ENCODE data around the gene SORCS2. TPM values are rescaled to one million over a fixed set of nuclear protein-coding genes. Genes with fewer than 3 reads are reported as not detected.

SORCS2 gene
- total and polyA plus RNA-seq, 2 of the 8 experiments (the other 6 are each of a cell fraction or from before 2014, with no cell fraction given), result 0.36 to 1.8 TPM

DNA sequence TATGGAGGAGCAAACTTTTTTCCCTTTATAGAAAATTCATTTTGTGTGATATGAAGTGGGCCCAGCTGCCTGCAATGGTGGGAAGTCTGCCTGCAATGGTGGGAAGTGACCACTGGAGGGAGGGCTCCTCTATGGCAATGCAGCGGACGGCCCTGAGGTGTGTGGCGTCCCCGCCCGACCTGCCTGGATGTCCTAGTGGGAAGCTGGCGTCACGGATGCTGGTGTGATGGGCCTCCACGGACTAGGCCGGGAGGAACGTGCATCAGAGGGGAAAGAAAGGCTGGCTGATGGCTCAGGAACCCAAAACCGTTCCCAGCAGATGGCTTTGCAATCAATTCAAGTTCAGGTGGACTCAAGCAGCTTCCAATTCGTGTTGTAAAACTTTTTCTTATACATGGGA, 569.4 kb downstream of the SORCS2 start:
- H2AFZ ChIP-seq (ENCODE audit: low read length), result no peak overlapping the region
- H2BK20ac ChIP-seq (ENCODE audit: low read length), result no peak overlapping the region
- WGBS, 2 experiments (ENCODE audit: extremely low coverage in 1 of 2, insufficient coverage in 1 of 2, insufficient read length in 1 of 2, insufficient replicate concordance in 2 of 2, low coverage in 1 of 2, low lambda C conversion rate in 2 of 2, missing lambda C conversion rate in 1 of 2), result 44% methylated on average over 12 of the region's 12 CpGs; no CpG with 5 or more reads in 1 of the 2 experiments
- no peak overlapping the region for H3K9ac ChIP-seq (replicated peaks in 1 of 4; ENCODE audit: extremely low read depth in 1 of 4, low read depth in 3 of 4, low read length in 3 of 4)
- POLR2A ChIA-PET (ENCODE audit: partially characterized antibody), result no interaction called here
- no peak overlapping the region for H3K4me2 ChIP-seq (ENCODE audit: insufficient read depth in 1 of 2, low read depth in 2 of 2, low read length in 2 of 2)
- H3K23me2 ChIP-seq (ENCODE audit: low read depth, low read length), result no peaks in the 10 kb centered on the region
- H4K5ac ChIP-seq (ENCODE audit: insufficient read length, low read depth, low read length), result no peak overlapping the region
- H3K9me3 ChIP-seq (ENCODE audit: insufficient read depth in 2 of 2, low read depth in 1 of 2, low read length in 1 of 2), result no peaks in the 10 kb centered on the region
- no peak overlapping the region for H4K91ac ChIP-seq (replicated peaks; ENCODE audit: insufficient read length, low read length)
- H2BK5ac ChIP-seq (ENCODE audit: low read depth, low read length), result no peak overlapping the region
- no peak overlapping the region for H3K4ac ChIP-seq (replicated peaks; ENCODE audit: insufficient read length, low read depth, low read length)
- TF ChIP-seq POLR2AphosphoS5 (IDR thresholded peaks at IDR 0.05; ENCODE audit: low read depth, low read length) (no peak), BACH1 (IDR thresholded peaks at IDR 0.05; ENCODE audit: low read length) (peak; percentile 48), RAD21 (IDR thresholded peaks at IDR 0.05 in 1 of 2, conservative IDR thresholded peaks at IDR 0.05 in 1 of 2; ENCODE audit: low read depth in 2 of 2, low read length in 2 of 2) (peak; percentile 71 to 74)
- TF ChIP-seq, protein P1, sequence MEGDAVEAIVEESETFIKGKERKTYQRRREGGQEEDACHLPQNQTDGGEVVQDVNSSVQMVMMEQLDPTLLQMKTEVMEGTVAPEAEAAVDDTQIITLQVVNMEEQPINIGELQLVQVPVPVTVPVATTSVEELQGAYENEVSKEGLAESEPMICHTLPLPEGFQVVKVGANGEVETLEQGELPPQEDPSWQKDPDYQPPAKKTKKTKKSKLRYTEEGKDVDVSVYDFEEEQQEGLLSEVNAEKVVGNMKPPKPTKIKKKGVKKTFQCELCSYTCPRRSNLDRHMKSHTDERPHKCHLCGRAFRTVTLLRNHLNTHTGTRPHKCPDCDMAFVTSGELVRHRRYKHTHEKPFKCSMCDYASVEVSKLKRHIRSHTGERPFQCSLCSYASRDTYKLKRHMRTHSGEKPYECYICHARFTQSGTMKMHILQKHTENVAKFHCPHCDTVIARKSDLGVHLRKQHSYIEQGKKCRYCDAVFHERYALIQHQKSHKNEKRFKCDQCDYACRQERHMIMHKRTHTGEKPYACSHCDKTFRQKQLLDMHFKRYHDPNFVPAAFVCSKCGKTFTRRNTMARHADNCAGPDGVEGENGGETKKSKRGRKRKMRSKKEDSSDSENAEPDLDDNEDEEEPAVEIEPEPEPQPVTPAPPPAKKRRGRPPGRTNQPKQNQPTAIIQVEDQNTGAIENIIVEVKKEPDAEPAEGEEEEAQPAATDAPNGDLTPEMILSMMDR (IDR thresholded peaks at IDR 0.05; ENCODE audit: control extremely low read depth in 1 of 3, insufficient read depth in 1 of 3, low read depth in 1 of 3, low read length in 3 of 3), result peak in 2 of 3 experiments; percentile 76 to 83; a peak in 3 of 4 replicates
- H3K27ac ChIP-seq (ENCODE audit: low read depth, low read length), result no peak overlapping the region
- H3K18ac ChIP-seq (ENCODE audit: extremely low read depth, low read length), result no peak overlapping the region
- H3K4me1 ChIP-seq (replicated peaks in 1 of 4; ENCODE audit: control insufficient read depth in 3 of 4, insufficient read depth in 4 of 4, low read length in 3 of 4), result no peaks in the 10 kb centered on the region
- H3K4me3 ChIP-seq (ENCODE audit: extremely low read depth in 1 of 4, insufficient read depth in 2 of 4, low read depth in 3 of 4, low read length in 4 of 4), result no peak overlapping the region
- H3K56ac ChIP-seq (replicated peaks; ENCODE audit: insufficient read length, low read depth, low read length), result no peak overlapping the region
- H3K27me3 ChIP-seq (replicated peaks in 1 of 4; ENCODE audit: control insufficient read depth in 3 of 4, extremely low read depth in 1 of 4, insufficient read depth in 3 of 4, low read length in 3 of 4), result no peaks in the 10 kb centered on the region
- DNase-seq (ENCODE audit: low read depth in 1 of 2, low spot score in 2 of 2), result peak; percentile 17 to 83
- no peaks in the 10 kb centered on the region for H3K79me2 ChIP-seq (ENCODE audit: control insufficient read depth in 1 of 2, insufficient read depth in 2 of 2, low read length in 2 of 2)
- H2AK5ac ChIP-seq (ENCODE audit: low read depth, low read length), result no peak overlapping the region
- peaks cover 0 to 1% of the 10 kb centered on the region in 2 experiments for H4K20me1 ChIP-seq (replicated peaks in 1 of 2; ENCODE audit: control insufficient read depth in 1 of 2, insufficient read depth in 2 of 2, low read length in 2 of 2)
- H3K79me1 ChIP-seq (ENCODE audit: low read depth, low read length), result no peaks in the 10 kb centered on the region; the same call in 1 of the 2 replicates
- peak; percentile 45 for FAIRE-seq
- no peak overlapping the region for H2BK120ac ChIP-seq (replicated peaks; ENCODE audit: low read depth, low read length)
- no peak overlapping the region for H3K23ac ChIP-seq (ENCODE audit: insufficient read length)
- H3K36me3 ChIP-seq (ENCODE audit: control insufficient read depth in 2 of 4, insufficient read depth in 4 of 4, low read length in 3 of 4), result no peaks in the 10 kb centered on the region; a peak in 1 of 8 replicates
- H2BK15ac ChIP-seq (ENCODE audit: low read length), result no peak overlapping the region
- no peak overlapping the region for H2BK12ac ChIP-seq (ENCODE audit: low read depth, low read length)
- CTCF ChIA-PET (ENCODE audit: partially characterized antibody), result interaction anchor here (0.6 to 3.9 kb wide), 30 partner anchors 8 to 318 kb away, joined by 3 to 35 read pairs (median 4); no protein-coding TSS in a partner anchor
- no peak overlapping the region for H4K8ac ChIP-seq (ENCODE audit: extremely low read depth, insufficient read depth, low read length)
- H3K14ac ChIP-seq (ENCODE audit: insufficient read length), result no peak overlapping the region
